Adipocyte (in vitro differentiated cells): ENCODE data around the gene PBX3.

Experiments used
- DNase-seq: peaks from one replicate; pipeline ENCODE4 v3.0.0-alpha.2; 2015; ENCODE audit warnings: low read depth
- H3K27me3 ChIP-seq: replicated peaks from 2 replicates; pipeline ENCODE4 v1.7.0; 2013; ENCODE audit warnings: mild to moderate bottlenecking, low read length, moderate library complexity; ENCODE audit not compliant: control insufficient read depth, insufficient read depth
- H3K36me3 ChIP-seq: 2 replicates; pipeline ENCODE4 v1.7.0; 2013; ENCODE audit warnings: low read length, mild to moderate bottlenecking, moderate library complexity; ENCODE audit not compliant: control insufficient read depth, insufficient read depth, severe bottlenecking
- H3K4me1 ChIP-seq: 2 replicates; pipeline ENCODE4 v1.7.0; 2013; ENCODE audit warnings: mild to moderate bottlenecking, low read length, moderate library complexity; ENCODE audit not compliant: control insufficient read depth, insufficient read depth
- H3K4me3 ChIP-seq: 2 replicates; pipeline ENCODE4 v1.7.0; 2013; ENCODE audit warnings: mild to moderate bottlenecking, low read length, moderate library complexity
- H3K9ac ChIP-seq: 2 replicates; pipeline ENCODE4 v1.7.0; 2013; ENCODE audit warnings: mild to moderate bottlenecking, low read length, moderate library complexity
- H3K9me3 ChIP-seq: 2 replicates; pipeline ENCODE4 v1.7.0; 2013; ENCODE audit warnings: mild to moderate bottlenecking, low read length, moderate library complexity; ENCODE audit not compliant: control insufficient read depth

The PBX3 gene

GRCh38 chr9:125749951-125750626, 2.9 kb downstream of the PBX3 start:
- Histone ChIP-seq H3K4me1 (peaks cover 29% of the 10 kb centered on the region), H3K4me3 (peak overlapping the region; percentile 97), H3K27me3 (no peaks in the 10 kb centered on the region), H3K9ac (peak overlapping the region; percentile 91), H3K9me3 (no peaks in the 10 kb centered on the region), H3K36me3 (no peaks in the 10 kb centered on the region)
- peak; percentile 57 for DNase-seq

GRCh38 chr9:125750627-125751011, 3.4 kb downstream of the PBX3 start:
- peaks cover 28% of the 10 kb centered on the region for H3K4me1 ChIP-seq
- no peaks in the 10 kb centered on the region for H3K36me3 ChIP-seq
- DNase-seq = peak; percentile 39
- peak overlapping the region; percentile 97 for H3K4me3 ChIP-seq
- peak overlapping the region; percentile 91 for H3K9ac ChIP-seq
- no peaks in the 10 kb centered on the region for H3K9me3 ChIP-seq
- no peaks in the 10 kb centered on the region for H3K27me3 ChIP-seq

DNA sequence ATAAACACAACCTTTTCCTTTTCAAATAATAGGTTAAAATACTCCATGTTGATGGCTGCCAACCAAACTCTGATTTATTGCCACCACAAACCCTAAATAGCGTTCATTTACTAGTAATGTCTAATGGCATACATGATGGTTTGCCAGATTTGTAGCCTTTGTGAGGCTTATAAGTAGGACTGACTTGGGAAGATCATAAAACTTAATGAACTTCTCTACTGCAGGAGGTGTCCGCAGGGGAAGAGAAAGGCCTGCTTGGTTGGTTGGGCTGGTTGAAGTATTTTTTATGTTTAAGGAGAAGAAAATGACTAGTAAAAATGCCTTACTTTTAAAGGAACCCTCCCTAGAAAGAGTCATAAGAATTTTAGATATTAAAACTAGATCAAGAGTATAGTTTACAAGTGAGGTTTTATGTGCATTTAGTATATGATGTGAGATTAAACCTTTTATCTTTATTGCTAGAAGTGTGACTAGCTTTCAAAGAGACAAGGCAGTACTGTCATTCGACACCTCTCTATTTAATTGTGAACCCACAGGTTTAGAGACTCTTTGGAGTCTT, 5.0 kb downstream of the PBX3 start:
- Histone ChIP-seq H3K9me3 (no peaks in the 10 kb centered on the region), H3K27me3 (no peaks in the 10 kb centered on the region), H3K4me3 (no peak overlapping the region), H3K36me3 (no peaks in the 10 kb centered on the region), H3K4me1 (peaks cover 34% of the 10 kb centered on the region), H3K9ac (no peak overlapping the region)
- DNase-seq = no peak

DNA sequence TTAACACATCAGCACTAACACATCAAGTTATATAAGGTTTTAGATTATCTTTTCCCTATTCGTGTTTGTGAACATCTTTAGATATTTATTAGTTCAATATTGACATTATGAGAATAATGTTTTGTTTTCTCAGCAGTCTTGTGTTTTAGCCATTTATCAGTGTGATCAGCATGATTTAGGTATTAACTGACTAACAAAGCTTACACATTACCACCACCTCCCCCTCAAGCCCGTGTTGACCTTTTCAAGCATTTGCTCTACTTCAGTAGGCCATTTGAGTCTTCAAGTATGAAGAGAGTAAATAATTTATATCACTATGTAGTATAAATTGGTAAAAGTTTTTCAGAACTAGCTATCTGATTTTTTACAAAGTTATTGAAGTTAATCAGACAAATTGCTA, 6.9 kb downstream of the PBX3 start:
- DNase-seq = no peak
- Histone ChIP-seq H3K4me1 (peaks cover 36% of the 10 kb centered on the region), H3K9me3 (no peaks in the 10 kb centered on the region)

GRCh38 chr9:125755340-125755739, 8.2 kb downstream of the PBX3 start:
- no peak for DNase-seq
- H3K9ac ChIP-seq = no peak overlapping the region
- H3K27me3 ChIP-seq = no peaks in the 10 kb centered on the region
- H3K4me1 ChIP-seq = peaks cover 31% of the 10 kb centered on the region
- H3K4me3 ChIP-seq = no peak overlapping the region
- no peaks in the 10 kb centered on the region for H3K9me3 ChIP-seq
- H3K36me3 ChIP-seq = no peaks in the 10 kb centered on the region

More for the DNA sequence above, 6.9 kb downstream of the PBX3 start:
- H3K27me3 ChIP-seq = no peaks in the 10 kb centered on the region
- H3K4me3 ChIP-seq = no peak overlapping the region
- H3K36me3 ChIP-seq = no peaks in the 10 kb centered on the region
- H3K9ac ChIP-seq = no peak overlapping the region

DNA sequence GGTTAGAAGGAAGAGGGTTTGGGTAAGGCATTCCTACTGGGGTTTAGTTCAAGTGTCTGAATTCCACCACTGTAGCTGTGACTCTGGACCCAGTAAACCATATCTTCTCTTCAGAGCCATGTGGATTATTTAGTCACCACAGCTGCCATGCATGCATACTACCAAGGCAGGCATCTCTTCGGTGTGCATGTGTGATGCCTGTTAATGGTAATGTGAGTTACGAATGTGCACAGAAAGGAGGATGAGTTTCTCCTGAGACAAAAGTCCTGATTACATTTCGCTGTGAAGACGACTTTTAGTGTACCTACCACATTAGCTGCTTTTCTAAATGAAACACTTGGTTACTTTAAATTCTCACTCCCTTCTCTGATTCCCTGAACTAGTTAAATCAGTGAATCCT, 9.3 kb downstream of the PBX3 start:
- no peak for DNase-seq
- H3K27me3 ChIP-seq = no peaks in the 10 kb centered on the region
- no peak overlapping the region for H3K4me3 ChIP-seq
- H3K4me1 ChIP-seq = peaks cover 26% of the 10 kb centered on the region
- no peak overlapping the region for H3K9ac ChIP-seq
- no peaks in the 10 kb centered on the region for H3K9me3 ChIP-seq
- no peaks in the 10 kb centered on the region for H3K36me3 ChIP-seq

DNA sequence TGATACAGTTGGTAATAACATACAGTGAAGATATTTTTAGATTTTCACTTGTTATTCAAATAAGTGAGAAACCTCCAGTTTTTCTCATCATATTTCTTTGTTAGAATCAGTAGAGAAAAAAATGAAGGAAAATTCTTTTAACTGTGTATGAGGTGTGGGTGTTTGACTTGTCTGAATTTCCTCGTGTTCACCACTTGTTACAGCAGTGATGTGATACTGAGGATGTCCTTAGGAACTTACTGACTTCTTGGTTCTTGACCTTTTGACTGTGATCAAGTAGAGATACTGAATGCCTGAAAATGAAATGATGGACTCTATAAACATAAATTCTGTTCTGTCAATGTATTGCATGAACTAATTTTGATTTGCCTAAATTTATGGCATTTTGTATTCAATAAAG, 10.7 kb downstream of the PBX3 start:
- Histone ChIP-seq H3K4me1 (peaks cover 29% of the 10 kb centered on the region), H3K9me3 (no peaks in the 10 kb centered on the region), H3K9ac (no peak overlapping the region), H3K27me3 (no peaks in the 10 kb centered on the region), H3K4me3 (no peak overlapping the region), H3K36me3 (no peaks in the 10 kb centered on the region)
- DNase-seq = no peak

DNA sequence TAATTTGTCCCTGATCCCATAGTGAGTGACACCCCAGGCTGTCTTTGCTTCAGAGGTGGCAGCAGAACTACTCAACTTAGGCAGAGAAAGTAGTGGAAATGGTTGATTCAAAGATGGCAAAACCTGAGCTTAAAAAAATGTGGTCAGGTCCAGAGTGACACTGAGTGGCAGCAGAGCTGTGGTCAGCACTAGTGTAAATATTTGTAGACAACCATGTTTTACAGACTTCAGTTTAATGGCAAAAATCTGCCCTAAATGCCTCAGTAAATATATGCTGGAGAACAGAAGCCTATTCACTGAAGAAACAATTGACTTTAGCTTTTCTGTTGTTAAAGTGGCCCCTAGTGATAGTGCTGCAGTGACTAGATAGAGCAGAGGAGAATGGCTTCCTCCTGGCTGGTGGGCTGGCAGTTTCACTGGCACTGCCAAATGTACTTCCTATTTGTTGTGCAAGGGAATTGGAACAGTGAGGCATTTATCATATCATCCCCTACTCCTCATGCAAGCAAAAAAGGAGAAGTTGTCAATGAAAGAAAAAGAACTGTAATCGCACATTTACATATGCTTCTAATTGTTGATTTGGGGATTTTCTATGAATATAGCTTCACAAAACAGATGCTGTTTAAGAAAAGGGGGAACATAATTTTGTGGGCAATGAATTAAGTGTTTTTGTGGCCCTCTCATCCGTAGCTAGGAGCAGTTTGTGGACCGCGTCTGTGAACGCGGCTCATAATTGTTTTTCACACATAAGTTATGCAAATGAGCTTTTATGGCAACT, 12.0 kb downstream of the PBX3 start:
- Histone ChIP-seq H3K9me3 (no peaks in the 10 kb centered on the region), H3K4me3 (peak overlapping the region; percentile 78), H3K4me1 (peaks cover 29% of the 10 kb centered on the region), H3K27me3 (no peaks in the 10 kb centered on the region), H3K9ac (peak overlapping the region; percentile 48), H3K36me3 (no peaks in the 10 kb centered on the region)
- DNase-seq = peak; percentile 15

DNA sequence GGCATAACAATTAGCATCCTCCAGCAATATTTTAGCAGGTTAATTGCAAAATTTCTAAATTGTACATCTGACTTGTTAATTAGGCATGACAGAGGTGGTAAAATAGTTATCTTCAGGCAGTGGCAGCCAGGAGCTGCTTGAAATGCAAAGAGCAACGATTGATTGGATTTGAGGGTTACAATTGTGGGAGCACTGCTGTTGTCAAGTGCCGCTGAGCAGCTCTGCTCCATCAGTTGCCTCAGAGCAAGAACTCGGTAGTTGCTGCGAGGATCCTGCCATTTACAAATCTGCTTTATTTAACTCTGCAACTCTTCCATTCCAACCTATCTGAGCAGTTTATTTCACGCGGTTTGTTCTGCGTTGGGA, 12.6 kb downstream of the PBX3 start:
- peak; percentile 35 for DNase-seq
- H3K9ac ChIP-seq = peak overlapping the region; percentile 48
- peak overlapping the region; percentile 78 for H3K4me3 ChIP-seq
- no peaks in the 10 kb centered on the region for H3K36me3 ChIP-seq
- H3K27me3 ChIP-seq = no peaks in the 10 kb centered on the region
- H3K4me1 ChIP-seq = peaks cover 29% of the 10 kb centered on the region
- H3K9me3 ChIP-seq = no peaks in the 10 kb centered on the region

DNA sequence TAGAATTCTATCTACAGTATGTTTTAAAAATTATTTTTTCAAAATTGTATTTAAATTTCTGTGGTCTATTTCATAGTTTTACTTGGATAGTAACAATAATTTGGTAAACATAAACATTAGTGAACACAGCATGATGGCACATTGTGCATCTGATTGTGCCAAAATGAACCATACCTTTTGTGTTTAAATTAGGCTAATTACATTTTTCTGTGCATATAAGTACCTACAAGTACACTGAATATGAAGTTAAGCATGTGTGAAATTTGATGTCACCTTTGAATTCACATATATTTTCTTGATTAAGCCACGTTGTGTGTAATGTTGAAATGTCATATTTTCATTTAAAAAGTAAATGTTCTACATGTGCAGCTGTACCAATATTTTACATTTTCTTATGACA, 13.4 kb downstream of the PBX3 start:
- Histone ChIP-seq H3K9ac (peak overlapping the region; percentile 48), H3K4me1 (peaks cover 24% of the 10 kb centered on the region), H3K4me3 (no peak overlapping the region), H3K36me3 (no peaks in the 10 kb centered on the region), H3K27me3 (no peaks in the 10 kb centered on the region), H3K9me3 (no peaks in the 10 kb centered on the region)
- DNase-seq = no peak

DNA sequence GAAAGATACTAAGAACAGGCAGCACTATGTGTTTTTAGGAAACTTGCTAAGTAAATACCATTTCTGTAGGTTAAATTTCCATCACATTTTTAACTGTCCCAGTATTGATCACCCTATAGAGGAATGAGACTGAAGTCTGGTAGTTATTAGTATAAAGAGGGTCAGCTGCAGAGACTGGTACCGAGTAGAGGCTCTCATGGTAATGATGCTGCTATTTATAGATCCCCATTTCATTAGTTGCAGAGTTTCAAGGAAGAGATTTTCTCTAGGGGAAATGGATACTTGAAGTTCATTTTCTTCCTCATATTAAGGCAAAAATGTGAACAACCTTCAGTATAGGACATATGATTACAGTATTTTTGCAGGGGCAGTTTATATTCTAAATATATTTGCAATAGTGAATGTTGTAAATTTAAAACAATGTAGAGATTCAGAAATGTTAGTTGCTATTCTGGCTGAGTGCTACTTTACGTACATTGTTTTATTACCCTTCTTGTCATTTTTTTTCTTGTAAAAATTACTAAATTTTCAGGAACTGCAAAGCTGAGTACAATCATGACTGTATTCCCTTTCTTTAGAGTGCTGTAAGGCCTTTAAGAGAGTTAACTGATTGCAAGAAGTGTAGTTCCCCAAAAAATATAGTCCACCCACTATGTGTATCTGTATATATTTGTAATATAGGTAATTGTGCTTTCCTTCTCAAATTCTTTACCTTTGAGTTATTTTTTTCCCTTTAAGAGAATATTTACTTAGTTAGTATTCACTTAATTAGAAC, 14.7 kb downstream of the PBX3 start:
- H3K36me3 ChIP-seq = no peaks in the 10 kb centered on the region
- no peak for DNase-seq
- peaks cover 16% of the 10 kb centered on the region for H3K4me1 ChIP-seq
- no peak overlapping the region for H3K4me3 ChIP-seq
- H3K27me3 ChIP-seq = no peaks in the 10 kb centered on the region
- H3K9me3 ChIP-seq = no peaks in the 10 kb centered on the region
- H3K9ac ChIP-seq = no peak overlapping the region
